WTC11 (cell line): ENCODE results near the gene COL20A1. TPM values are rescaled to one million over a fixed set of nuclear protein-coding genes. Genes with fewer than 3 reads are reported as not detected.

Source experiments
- ATAC-seq: fragments of 200-7000 bp; cut with Tn5 transposase; 2 replicates; pipeline ENCODE4 v1.10.0; 2021; ENCODE audit warnings: mild to moderate bottlenecking, moderate library complexity
- CTCF ChIA-PET: fragments of 300-600 bp; sonication (Branson Sonifier 250); formaldehyde crosslinking; loops from one replicate; lab custom pipeline; 2021; ENCODE audit warnings: antibody characterized with exemption; lab: Charles Lee
- POLR2A ChIA-PET: fragments of 350-600 bp; sonication (Branson Sonifier 250); formaldehyde crosslinking; loops from one replicate; lab custom pipeline; 2021; ENCODE audit warnings: antibody characterized with exemption; lab: Charles Lee
- DNase-seq: peaks from one replicate; pipeline ENCODE4 v3.0.0; 2021; ENCODE audit warnings: low spot score
- H3K27ac Mint-ChIP-seq: 2 replicates; pipeline ENCODE4 v1.8.0; 2021; ENCODE audit warnings: mixed read lengths
- H3K27me3 Mint-ChIP-seq: 2 replicates; pipeline ENCODE4 v1.8.0; 2021; ENCODE audit warnings: low read depth, mild to moderate bottlenecking, moderate library complexity, mixed read lengths
- H3K36me3 Mint-ChIP-seq: 2 replicates; pipeline ENCODE4 v1.8.0; 2021; ENCODE audit warnings: mixed read lengths
- H3K4me1 Mint-ChIP-seq: 2 replicates; pipeline ENCODE4 v1.8.0; 2022; ENCODE audit warnings: mixed read lengths
- H3K4me3 Mint-ChIP-seq: 2 replicates; pipeline ENCODE4 v1.8.0; 2021; ENCODE audit warnings: mild to moderate bottlenecking, moderate library complexity, mixed read lengths
- H3K9me3 Mint-ChIP-seq: 2 replicates; pipeline ENCODE4 v1.8.0; 2021; ENCODE audit warnings: mixed read lengths
- CBFB ChIP-seq: sonication (generic); formaldehyde crosslinking; IDR thresholded peaks from 2 replicates; pipeline ENCODE4 v1.8.1; 2022; ENCODE audit warnings: mild to moderate bottlenecking, low read depth, missing genetic modification reagents
- ETV6 ChIP-seq: sonication (generic); formaldehyde crosslinking; IDR thresholded peaks from 2 replicates; pipeline ENCODE4 v1.8.1; 2022; ENCODE audit warnings: mild to moderate bottlenecking, missing genetic modification reagents
- FOXP1 ChIP-seq: sonication (generic); formaldehyde crosslinking; IDR thresholded peaks from 2 replicates; pipeline ENCODE4 v1.8.0; 2022; ENCODE audit warnings: missing genetic modification reagents, mild to moderate bottlenecking, moderate library complexity, borderline replicate concordance
- GTF2I ChIP-seq: fragments of 250-450 bp; sonication (Bioruptor Pico); conservative IDR thresholded peaks from 2 replicates; pipeline ENCODE4 v1.4.0; 2021; ENCODE audit warnings: mild to moderate bottlenecking
- OVOL2 ChIP-seq: fragments of 250-450 bp; sonication (Bioruptor Pico); IDR thresholded peaks from 2 replicates; pipeline ENCODE4 v1.9.0; 2021; ENCODE audit warnings: mild to moderate bottlenecking, borderline replicate concordance
- TEAD1 ChIP-seq: sonication (generic); formaldehyde crosslinking; IDR thresholded peaks from 2 replicates; pipeline ENCODE4 v1.8.0; 2022; ENCODE audit warnings: mild to moderate bottlenecking, missing genetic modification reagents
- ZNF219 ChIP-seq: sonication (generic); formaldehyde crosslinking; IDR thresholded peaks from 2 replicates; pipeline ENCODE4 v1.8.0; 2023; ENCODE audit warnings: missing genetic modification reagents, mild to moderate bottlenecking, borderline replicate concordance
- ZNF423 ChIP-seq: fragments of 250-450 bp; sonication (Bioruptor Pico); IDR thresholded peaks from 2 replicates; pipeline ENCODE4 v2.1.2; 2022; ENCODE audit warnings: mild to moderate bottlenecking, moderate library complexity
- total RNA-seq: library from RNA; stranded (reverse); gene quantifications from 3 replicates; pipeline ENCODE4 v1.2.3, GENCODE V29; 2021
- TF ChIP-seq, protein P1 (sequence below): sonication (generic); formaldehyde crosslinking; IDR thresholded peaks from 2 replicates; pipeline ENCODE4 v1.8.1; 2023; ENCODE audit warnings: mild to moderate bottlenecking, missing genetic modification reagents, moderate library complexity
- TF ChIP-seq, protein P2 (sequence below): sonication (generic); formaldehyde crosslinking; IDR thresholded peaks from 2 replicates; pipeline ENCODE4 v1.8.0; 2022; ENCODE audit warnings: mild to moderate bottlenecking, missing genetic modification reagents
- TF ChIP-seq, protein P3 (sequence below): sonication (generic); formaldehyde crosslinking; IDR thresholded peaks from 2 replicates; pipeline ENCODE4 v1.8.1; 2022; ENCODE audit warnings: mild to moderate bottlenecking, missing genetic modification reagents, moderate library complexity, borderline replicate concordance
- TF ChIP-seq, protein P4 (sequence below): sonication (generic); formaldehyde crosslinking; IDR thresholded peaks from 2 replicates; pipeline ENCODE4 v1.8.1; 2023; ENCODE audit warnings: mild to moderate bottlenecking, missing genetic modification reagents, borderline replicate concordance
- TF ChIP-seq, protein P5 (sequence below): sonication (generic); formaldehyde crosslinking; IDR thresholded peaks from 2 replicates; pipeline ENCODE4 v1.8.1; 2023; ENCODE audit warnings: mild to moderate bottlenecking, missing genetic modification reagents

The COL20A1 gene
- total RNA-seq, 1 experiment from 2014 or later, result 1.3 TPM

DNA sequence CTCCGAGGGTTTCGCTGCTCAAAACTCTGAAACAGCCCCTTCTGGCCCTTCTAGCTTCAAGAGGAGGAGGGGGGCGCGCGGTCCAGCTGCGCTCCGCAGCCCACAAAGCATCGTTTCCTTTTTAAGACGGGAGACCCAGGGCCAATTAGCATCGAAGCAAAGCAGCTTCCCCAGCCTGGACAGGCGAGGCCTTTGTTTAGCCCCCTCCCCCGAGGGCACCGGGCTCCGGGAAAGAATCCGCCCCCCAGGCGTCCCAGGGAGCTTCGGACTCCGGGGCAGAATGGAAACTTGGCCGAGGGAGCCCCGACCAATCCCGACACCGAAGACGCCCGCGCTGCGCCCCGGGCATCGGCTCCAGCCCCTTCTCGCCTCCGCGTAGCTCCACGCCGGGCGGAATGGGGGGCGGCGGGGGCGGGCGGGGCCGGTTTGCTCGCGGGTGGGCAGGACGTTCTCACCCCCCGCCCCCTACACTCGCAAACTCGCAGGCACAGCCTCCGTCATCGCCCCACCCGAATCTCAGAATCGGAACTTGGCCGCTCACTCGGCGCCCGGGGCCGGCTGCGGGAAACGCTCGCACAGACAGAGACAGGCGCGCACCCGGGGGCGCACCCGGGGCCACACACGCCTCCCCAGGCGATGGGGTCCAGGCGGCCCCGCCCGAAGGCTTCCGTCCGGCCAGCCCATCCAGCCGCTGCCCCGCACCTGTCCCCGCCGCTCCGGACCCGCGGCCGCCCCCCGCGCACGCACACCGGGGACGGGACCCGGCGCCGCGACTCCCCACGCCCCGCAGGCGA, 39.4 kb upstream of the COL20A1 start:
- Mint-ChIP-seq H3K27me3 (peaks cover 51% of the 10 kb centered on the region), H3K27ac (no peak overlapping the region), H3K9me3 (no peaks in the 10 kb centered on the region), H3K4me3 (peak overlapping the region; percentile 62), H3K4me1 (peaks cover 23% of the 10 kb centered on the region), H3K36me3 (no peaks in the 10 kb centered on the region)
- DNase-seq (peak; percentile 79), ATAC-seq (peak; percentile 47)
- CTCF ChIA-PET, result interaction anchor here (0.6 to 7.2 kb wide), 15 partner anchors 19 to 221 kb away, joined by 3 to 173 read pairs (median 4); partner anchors contain the start of genes BIRC7 and CHRNA4
- peak; percentile 49; the same call in 1 of the 2 replicates for TF ChIP-seq FOXP1 (CRISPR knock-in tag)
- no peak for TF ChIP-seq ZNF219 (CRISPR knock-in tag)
- no peak for TF ChIP-seq TEAD1 (CRISPR knock-in tag)
- TF ChIP-seq ETV6 (CRISPR knock-in tag), result 0 out of 2 replicates have a peak, but pooled peaks have one; percentile 48
- POLR2A ChIA-PET, result interaction anchor here (0.6 to 1.3 kb wide), 3 partner anchors 18 to 73 kb away, joined by 3 to 5 read pairs (median 4); partner anchors contain the start of gene BIRC7

DNA sequence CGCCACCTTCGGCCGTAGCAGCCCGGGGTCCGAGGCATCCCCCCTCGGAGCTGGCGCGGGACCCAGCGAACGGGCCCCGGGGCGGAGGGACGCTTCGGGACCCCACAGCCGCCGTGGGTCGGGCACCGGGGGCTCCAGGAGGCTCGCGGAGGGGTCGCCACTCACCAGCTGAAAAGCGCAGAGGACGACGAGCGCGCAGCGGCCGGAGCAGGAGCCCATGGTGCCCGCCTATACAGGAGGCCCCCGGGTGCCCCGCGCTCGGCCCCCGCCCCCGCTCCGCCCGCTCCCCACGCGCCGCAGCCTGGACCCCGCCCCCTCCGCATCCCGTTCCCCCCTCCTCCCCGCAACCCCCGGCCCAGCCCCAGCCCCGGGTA, 38.8 kb upstream of the COL20A1 start, which contains the start of gene NKAIN4:
NKAIN4 (minus strand) TSS at position 232 of the 374 bp plus-strand sequence; CDS start at position 219, 13 bp downstream.
- ATAC-seq (no peak), DNase-seq (no peak)
- Mint-ChIP-seq H3K27me3 (peaks cover 51% of the 10 kb centered on the region), H3K27ac (no peak within 1 kb of the TSS), H3K4me1 (peaks cover 23% of the 10 kb centered on the region), H3K9me3 (no peaks in the 10 kb centered on the region), H3K4me3 (peak within 1 kb of the TSS; percentile 80), H3K36me3 (no peaks in the 10 kb centered on the region)
- POLR2A ChIA-PET, result interaction anchor here (1.0 to 1.3 kb wide), 3 partner anchors 23 to 40 kb away, joined by 3 to 4 read pairs (median 3); no protein-coding TSS in a partner anchor
- CTCF ChIA-PET, result interaction anchor here (0.9 to 7.2 kb wide), 12 partner anchors 8 to 284 kb away, joined by 3 to 173 read pairs (median 6); partner anchors contain the start of gene BIRC7
- TF ChIP-seq, protein P1, sequence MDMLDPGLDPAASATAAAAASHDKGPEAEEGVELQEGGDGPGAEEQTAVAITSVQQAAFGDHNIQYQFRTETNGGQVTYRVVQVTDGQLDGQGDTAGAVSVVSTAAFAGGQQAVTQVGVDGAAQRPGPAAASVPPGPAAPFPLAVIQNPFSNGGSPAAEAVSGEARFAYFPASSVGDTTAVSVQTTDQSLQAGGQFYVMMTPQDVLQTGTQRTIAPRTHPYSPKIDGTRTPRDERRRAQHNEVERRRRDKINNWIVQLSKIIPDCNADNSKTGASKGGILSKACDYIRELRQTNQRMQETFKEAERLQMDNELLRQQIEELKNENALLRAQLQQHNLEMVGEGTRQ (CRISPR knock-in tag), result no peak
- TF ChIP-seq OVOL2 (CRISPR knock-in tag), result no peak
- TF ChIP-seq ZNF219 (CRISPR knock-in tag), result no peak
- TF ChIP-seq, protein P2, sequence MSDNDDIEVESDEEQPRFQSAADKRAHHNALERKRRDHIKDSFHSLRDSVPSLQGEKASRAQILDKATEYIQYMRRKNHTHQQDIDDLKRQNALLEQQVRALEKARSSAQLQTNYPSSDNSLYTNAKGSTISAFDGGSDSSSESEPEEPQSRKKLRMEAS (CRISPR knock-in tag), result no peak
- TF ChIP-seq, protein P3, sequence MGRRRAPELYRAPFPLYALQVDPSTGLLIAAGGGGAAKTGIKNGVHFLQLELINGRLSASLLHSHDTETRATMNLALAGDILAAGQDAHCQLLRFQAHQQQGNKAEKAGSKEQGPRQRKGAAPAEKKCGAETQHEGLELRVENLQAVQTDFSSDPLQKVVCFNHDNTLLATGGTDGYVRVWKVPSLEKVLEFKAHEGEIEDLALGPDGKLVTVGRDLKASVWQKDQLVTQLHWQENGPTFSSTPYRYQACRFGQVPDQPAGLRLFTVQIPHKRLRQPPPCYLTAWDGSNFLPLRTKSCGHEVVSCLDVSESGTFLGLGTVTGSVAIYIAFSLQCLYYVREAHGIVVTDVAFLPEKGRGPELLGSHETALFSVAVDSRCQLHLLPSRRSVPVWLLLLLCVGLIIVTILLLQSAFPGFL, result no peak
- no peak for TF ChIP-seq GTF2I (CRISPR knock-in tag)
- TF ChIP-seq, protein P4, sequence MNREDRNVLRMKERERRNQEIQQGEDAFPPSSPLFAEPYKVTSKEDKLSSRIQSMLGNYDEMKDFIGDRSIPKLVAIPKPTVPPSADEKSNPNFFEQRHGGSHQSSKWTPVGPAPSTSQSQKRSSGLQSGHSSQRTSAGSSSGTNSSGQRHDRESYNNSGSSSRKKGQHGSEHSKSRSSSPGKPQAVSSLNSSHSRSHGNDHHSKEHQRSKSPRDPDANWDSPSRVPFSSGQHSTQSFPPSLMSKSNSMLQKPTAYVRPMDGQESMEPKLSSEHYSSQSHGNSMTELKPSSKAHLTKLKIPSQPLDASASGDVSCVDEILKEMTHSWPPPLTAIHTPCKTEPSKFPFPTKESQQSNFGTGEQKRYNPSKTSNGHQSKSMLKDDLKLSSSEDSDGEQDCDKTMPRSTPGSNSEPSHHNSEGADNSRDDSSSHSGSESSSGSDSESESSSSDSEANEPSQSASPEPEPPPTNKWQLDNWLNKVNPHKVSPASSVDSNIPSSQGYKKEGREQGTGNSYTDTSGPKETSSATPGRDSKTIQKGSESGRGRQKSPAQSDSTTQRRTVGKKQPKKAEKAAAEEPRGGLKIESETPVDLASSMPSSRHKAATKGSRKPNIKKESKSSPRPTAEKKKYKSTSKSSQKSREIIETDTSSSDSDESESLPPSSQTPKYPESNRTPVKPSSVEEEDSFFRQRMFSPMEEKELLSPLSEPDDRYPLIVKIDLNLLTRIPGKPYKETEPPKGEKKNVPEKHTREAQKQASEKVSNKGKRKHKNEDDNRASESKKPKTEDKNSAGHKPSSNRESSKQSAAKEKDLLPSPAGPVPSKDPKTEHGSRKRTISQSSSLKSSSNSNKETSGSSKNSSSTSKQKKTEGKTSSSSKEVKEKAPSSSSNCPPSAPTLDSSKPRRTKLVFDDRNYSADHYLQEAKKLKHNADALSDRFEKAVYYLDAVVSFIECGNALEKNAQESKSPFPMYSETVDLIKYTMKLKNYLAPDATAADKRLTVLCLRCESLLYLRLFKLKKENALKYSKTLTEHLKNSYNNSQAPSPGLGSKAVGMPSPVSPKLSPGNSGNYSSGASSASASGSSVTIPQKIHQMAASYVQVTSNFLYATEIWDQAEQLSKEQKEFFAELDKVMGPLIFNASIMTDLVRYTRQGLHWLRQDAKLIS, result no peak
- TF ChIP-seq, protein P5, sequence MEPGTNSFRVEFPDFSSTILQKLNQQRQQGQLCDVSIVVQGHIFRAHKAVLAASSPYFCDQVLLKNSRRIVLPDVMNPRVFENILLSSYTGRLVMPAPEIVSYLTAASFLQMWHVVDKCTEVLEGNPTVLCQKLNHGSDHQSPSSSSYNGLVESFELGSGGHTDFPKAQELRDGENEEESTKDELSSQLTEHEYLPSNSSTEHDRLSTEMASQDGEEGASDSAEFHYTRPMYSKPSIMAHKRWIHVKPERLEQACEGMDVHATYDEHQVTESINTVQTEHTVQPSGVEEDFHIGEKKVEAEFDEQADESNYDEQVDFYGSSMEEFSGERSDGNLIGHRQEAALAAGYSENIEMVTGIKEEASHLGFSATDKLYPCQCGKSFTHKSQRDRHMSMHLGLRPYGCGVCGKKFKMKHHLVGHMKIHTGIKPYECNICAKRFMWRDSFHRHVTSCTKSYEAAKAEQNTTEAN (CRISPR knock-in tag), result no peak
- no peak for TF ChIP-seq CBFB (CRISPR knock-in tag)
- TF ChIP-seq ZNF423 (CRISPR knock-in tag), result no peak
